HAP-1 (cell line): ENCODE data around the gene PROC.

Experiments
- DNase-seq, 2 experiments: peaks; one replicate each; pipeline ENCODE4 v3.0.0-alpha.2; 2016 to 2020; ENCODE audit warnings: low spot score in 2 of 2
- H3K27me3 ChIP-seq: fragments of 250-450 bp; sonication (Bioruptor Pico); 2 replicates; pipeline ENCODE4 v1.5.1; 2020; ENCODE audit warnings: low read depth, mild to moderate bottlenecking, moderate library complexity
- H3K36me3 ChIP-seq: fragments of 250-450 bp; sonication (Bioruptor Pico); replicated peaks from 2 replicates; pipeline ENCODE4 v1.5.1; 2020; ENCODE audit warnings: mild to moderate bottlenecking
- H3K4me1 ChIP-seq: fragments of 250-450 bp; sonication (Bioruptor Pico); 2 replicates; pipeline ENCODE4 v1.5.1; 2020; ENCODE audit warnings: mild to moderate bottlenecking
- H3K4me3 ChIP-seq: fragments of 250-450 bp; sonication (Bioruptor Pico); 2 replicates; pipeline ENCODE4 v1.5.1; 2020; ENCODE audit warnings: mild to moderate bottlenecking, moderate library complexity
- H3K9me3 ChIP-seq: fragments of 250-450 bp; sonication (Bioruptor Pico); 2 replicates; pipeline ENCODE4 v1.5.1; 2020; ENCODE audit warnings: mild to moderate bottlenecking, moderate library complexity
- in situ Hi-C: fragments of 300-500 bp; cut with MboI; formaldehyde crosslinking; loops from 3 replicates; pipeline ENCODE4 v1.14.3; 2020; ENCODE audit warnings: low sequenced_read_pairs, inconsistent platforms, mixed read lengths

PROC gene

GRCh38 chr2:127414638-127415592, 3.3 kb upstream of the PROC start:
- Histone ChIP-seq H3K27me3 (no peaks in the 10 kb centered on the region), H3K9me3 (peaks cover 2% of the 10 kb centered on the region; the same call in 1 of the 2 replicates), H3K4me1 (peaks cover 24% of the 10 kb centered on the region), H3K4me3 (no peak overlapping the region), H3K36me3 (no peaks in the 10 kb centered on the region)
- no peak for DNase-seq
- in situ Hi-C loops: no loop called here

GRCh38 chr2:127415593-127416505, 2.4 kb upstream of the PROC start:
- Histone ChIP-seq H3K27me3 (no peaks in the 10 kb centered on the region), H3K4me3 (peak overlapping the region; percentile 20), H3K36me3 (no peaks in the 10 kb centered on the region), H3K4me1 (peaks cover 22% of the 10 kb centered on the region), H3K9me3 (peaks cover 2% of the 10 kb centered on the region; the same call in 1 of the 2 replicates)
- in situ Hi-C loops: no loop called here
- peak; percentile 65 to 85 for DNase-seq

DNA sequence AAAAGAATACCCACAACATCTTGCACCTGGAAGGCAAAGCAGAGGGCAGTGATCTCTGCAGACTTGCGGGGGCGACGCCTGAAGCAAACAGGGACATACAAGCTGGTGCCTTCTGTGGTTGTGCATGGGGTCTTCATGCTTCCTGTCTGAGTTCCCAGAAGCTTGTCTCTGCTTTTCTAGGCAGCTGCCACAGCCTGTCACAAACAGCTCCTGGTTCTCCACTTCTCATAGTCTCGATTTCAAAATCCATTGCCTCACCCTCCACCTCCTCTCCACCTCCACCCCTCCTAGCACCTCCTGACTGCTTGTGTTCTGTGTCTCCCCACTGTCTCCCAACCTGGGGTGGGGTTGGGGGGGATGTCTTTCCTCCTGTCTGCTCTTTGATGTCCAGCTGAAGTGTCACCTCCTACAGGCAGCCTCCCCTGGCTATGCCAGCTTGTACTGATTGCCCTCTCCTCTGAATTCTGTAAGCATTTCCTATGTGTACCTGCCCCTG, 1.7 kb upstream of the PROC start:
- no peaks in the 10 kb centered on the region for H3K27me3 ChIP-seq
- peaks cover 15% of the 10 kb centered on the region for H3K4me1 ChIP-seq
- H3K4me3 ChIP-seq: no peak overlapping the region
- no peak for DNase-seq
- in situ Hi-C loops: no loop called here
- H3K9me3 ChIP-seq: peaks cover 2% of the 10 kb centered on the region; the same call in 1 of the 2 replicates
- no peaks in the 10 kb centered on the region for H3K36me3 ChIP-seq

GRCh38 chr2:127417406-127417805, 821 bp upstream of the PROC start:
- no peaks in the 10 kb centered on the region for H3K27me3 ChIP-seq
- DNase-seq: no peak
- no peak overlapping the region for H3K4me3 ChIP-seq
- no peaks in the 10 kb centered on the region for H3K36me3 ChIP-seq
- in situ Hi-C loops: no loop called here
- peaks cover 2% of the 10 kb centered on the region; the same call in 1 of the 2 replicates for H3K9me3 ChIP-seq
- H3K4me1 ChIP-seq: peaks cover 11% of the 10 kb centered on the region

DNA sequence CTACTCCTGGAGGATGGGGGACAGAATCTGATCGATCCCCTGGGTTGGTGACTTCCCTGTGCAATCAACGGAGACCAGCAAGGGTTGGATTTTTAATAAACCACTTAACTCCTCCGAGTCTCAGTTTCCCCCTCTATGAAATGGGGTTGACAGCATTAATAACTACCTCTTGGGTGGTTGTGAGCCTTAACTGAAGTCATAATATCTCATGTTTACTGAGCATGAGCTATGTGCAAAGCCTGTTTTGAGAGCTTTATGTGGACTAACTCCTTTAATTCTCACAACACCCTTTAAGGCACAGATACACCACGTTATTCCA, 844 bp downstream of the PROC start:
- in situ Hi-C loops: no loop called here
- Histone ChIP-seq H3K4me1 (peaks cover 10% of the 10 kb centered on the region), H3K27me3 (no peaks in the 10 kb centered on the region)

DNA sequence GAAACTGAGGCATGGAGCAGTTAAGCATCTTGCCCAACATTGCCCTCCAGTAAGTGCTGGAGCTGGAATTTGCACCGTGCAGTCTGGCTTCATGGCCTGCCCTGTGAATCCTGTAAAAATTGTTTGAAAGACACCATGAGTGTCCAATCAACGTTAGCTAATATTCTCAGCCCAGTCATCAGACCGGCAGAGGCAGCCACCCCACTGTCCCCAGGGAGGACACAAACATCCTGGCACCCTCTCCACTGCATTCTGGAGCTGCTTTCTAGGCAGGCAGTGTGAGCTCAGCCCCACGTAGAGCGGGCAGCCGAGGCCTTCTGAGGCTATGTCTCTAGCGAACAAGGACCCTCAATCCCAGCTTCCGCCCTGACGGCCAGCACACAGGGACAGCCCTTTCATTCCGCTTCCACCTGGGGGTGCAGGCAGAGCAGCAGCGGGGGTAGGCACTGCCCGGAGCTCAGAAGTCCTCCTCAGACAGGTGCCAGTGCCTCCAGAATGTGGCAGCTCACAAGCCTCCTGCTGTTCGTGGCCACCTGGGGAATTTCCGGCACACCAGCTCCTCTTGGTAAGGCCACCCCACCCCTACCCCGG, 1.3 kb downstream of the PROC start:
- Histone ChIP-seq H3K27me3 (no peaks in the 10 kb centered on the region), H3K4me1 (peaks cover 10% of the 10 kb centered on the region), H3K36me3 (no peaks in the 10 kb centered on the region), H3K9me3 (no peaks in the 10 kb centered on the region), H3K4me3 (no peak overlapping the region)
- in situ Hi-C loops: no loop called here
- DNase-seq: no peak

More for the DNA sequence above, 844 bp downstream of the PROC start:
- no peak for DNase-seq
- H3K4me3 ChIP-seq: no peak overlapping the region
- no peaks in the 10 kb centered on the region for H3K36me3 ChIP-seq
- 0 out of 2 replicates have a peak, but pooled peaks cover 2% of the 10 kb centered on the region for H3K9me3 ChIP-seq

DNA sequence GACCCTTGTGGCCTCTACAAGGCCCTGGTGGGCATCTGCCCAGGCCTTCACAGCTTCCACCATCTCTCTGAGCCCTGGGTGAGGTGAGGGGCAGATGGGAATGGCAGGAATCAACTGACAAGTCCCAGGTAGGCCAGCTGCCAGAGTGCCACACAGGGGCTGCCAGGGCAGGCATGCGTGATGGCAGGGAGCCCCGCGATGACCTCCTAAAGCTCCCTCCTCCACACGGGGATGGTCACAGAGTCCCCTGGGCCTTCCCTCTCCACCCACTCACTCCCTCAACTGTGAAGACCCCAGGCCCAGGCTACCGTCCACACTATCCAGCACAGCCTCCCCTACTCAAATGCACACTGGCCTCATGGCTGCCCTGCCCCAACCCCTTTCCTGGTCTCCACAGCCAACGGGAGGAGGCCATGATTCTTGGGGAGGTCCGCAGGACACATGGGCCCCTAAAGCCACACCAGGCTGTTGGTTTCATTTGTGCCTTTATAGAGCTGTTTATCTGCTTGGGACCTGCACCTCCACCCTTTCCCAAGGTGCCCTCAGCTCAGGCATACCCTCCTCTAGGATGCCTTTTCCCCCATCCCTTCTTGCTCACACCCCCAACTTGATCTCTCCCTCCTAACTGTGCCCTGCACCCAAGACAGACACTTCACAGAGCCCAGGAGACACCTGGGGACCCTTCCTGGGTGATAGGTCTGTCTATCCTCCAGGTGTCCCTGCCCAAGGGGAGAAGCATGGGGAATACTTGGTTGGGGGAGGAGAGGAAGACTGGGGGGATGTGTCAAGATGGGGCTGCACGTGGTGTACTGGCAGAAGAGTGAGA, 2.0 kb downstream of the PROC start:
- Histone ChIP-seq H3K27me3 (no peaks in the 10 kb centered on the region), H3K9me3 (no peaks in the 10 kb centered on the region), H3K36me3 (no peaks in the 10 kb centered on the region), H3K4me3 (no peak overlapping the region), H3K4me1 (peaks cover 10% of the 10 kb centered on the region)
- DNase-seq: no peak
- in situ Hi-C loops: no loop called here

- in situ Hi-C loops: no loop called here
Observed at GRCh38 chr2:127421116-127421800, 3.0 kb downstream of the PROC start.

GRCh38 chr2:127421871-127422558, 3.8 kb downstream of the PROC start:
- no peak overlapping the region for H3K4me3 ChIP-seq
- no peaks in the 10 kb centered on the region for H3K9me3 ChIP-seq
- in situ Hi-C loops: no loop called here
- DNase-seq: peak in 1 of 2 experiments; percentile 4
- no peaks in the 10 kb centered on the region for H3K36me3 ChIP-seq
- no peaks in the 10 kb centered on the region for H3K27me3 ChIP-seq
- peaks cover 3% of the 10 kb centered on the region for H3K4me1 ChIP-seq

More at GRCh38 chr2:127421116-127421800, 3.0 kb downstream of the PROC start:
- peaks cover 3% of the 10 kb centered on the region for H3K4me1 ChIP-seq
- no peak overlapping the region for H3K4me3 ChIP-seq
- DNase-seq: no peak
- no peaks in the 10 kb centered on the region for H3K36me3 ChIP-seq
- no peaks in the 10 kb centered on the region for H3K9me3 ChIP-seq
- no peaks in the 10 kb centered on the region for H3K27me3 ChIP-seq

DNA sequence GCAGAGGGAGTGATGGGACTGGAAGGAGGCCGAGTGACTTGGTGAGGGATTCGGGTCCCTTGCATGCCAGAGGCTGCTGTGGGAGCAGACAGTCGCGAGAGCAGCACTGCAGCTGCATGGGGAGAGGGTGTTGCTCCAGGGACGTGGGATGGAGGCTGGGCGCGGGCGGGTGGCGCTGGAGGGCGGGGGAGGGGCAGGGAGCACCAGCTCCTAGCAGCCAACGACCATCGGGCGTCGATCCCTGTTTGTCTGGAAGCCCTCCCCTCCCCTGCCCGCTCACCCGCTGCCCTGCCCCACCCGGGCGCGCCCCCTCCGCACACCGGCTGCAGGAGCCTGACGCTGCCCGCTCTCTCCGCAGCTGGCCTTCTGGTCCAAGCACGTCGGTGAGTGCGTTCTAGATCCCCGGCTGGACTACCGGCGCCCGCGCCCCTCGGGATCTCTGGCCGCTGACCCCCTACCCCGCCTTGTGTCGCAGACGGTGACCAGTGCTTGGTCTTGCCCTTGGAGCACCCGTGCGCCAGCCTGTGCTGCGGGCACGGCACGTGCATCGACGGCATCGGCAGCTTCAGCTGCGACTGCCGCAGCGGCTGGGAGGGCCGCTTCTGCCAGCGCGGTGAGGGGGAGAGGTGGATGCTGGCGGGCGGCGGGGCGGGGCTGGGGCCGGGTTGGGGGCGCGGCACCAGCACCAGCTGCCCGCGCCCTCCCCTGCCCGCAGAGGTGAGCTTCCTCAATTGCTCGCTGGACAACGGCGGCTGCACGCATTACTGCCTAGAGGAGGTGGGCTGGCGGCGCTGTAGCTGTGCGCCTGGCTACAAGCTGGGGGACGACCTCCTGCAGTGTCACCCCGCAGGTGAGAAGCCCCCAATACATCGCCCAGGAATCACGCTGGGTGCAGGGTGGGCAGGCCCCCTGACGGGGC, 4.6 kb downstream of the PROC start:
- Histone ChIP-seq H3K27me3 (no peaks in the 10 kb centered on the region), H3K9me3 (no peaks in the 10 kb centered on the region), H3K4me1 (peaks cover 3% of the 10 kb centered on the region), H3K36me3 (no peaks in the 10 kb centered on the region), H3K4me3 (peak overlapping the region; percentile 41)
- in situ Hi-C loops: no loop called here
- DNase-seq: peak; percentile 19 to 68

- Histone ChIP-seq H3K36me3 (no peaks in the 10 kb centered on the region), H3K9me3 (no peaks in the 10 kb centered on the region), H3K27me3 (no peaks in the 10 kb centered on the region), H3K4me3 (peak overlapping the region; percentile 41), H3K4me1 (peaks cover 3% of the 10 kb centered on the region)
- DNase-seq: peak in 1 of 2 experiments; percentile 44
- in situ Hi-C loops: no loop called here
Observed at GRCh38 chr2:127423478-127423843, 5.2 kb downstream of the PROC start.
